Hindlimb muscle (tissue), 1 donor: ENCODE data around the gene CACNG5. TPM values are rescaled to one million over a fixed set of nuclear protein-coding genes. Genes with fewer than 3 reads are reported as not detected.

Source experiments
- DNase-seq: peaks from one replicate; pipeline ENCODE4 v3.0.0-alpha.2; 2013
- polyA plus RNA-seq: library from polyadenylated mRNA; unstranded; fragments of 120-200 nt; gene quantifications from one replicate; pipeline ENCODE4 v1.2.1, GENCODE V29; 2013; ENCODE audit not compliant: insufficient read length

The CACNG5 gene
- polyA plus RNA-seq, 1 donor: not detected

DNA sequence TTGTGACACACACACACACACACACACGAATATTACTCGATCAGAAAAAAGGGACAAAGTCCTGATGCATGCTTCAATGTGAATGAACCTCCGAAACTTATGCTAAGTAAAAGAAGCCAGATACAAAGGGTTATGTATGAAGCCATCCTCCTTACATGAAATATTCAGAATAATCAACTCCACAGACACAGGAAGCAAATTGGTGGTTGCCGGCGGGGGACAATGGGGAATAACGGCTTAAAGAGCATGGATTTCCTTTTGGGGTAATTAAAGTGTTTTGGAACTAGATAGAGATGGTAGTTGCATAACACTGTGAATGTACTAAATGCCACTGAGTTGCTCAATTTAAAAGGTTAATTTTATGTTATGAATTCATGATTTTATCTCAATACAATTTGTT, 8.1 kb upstream of the CACNG5 start:
- no peak for DNase-seq

GRCh38 chr17:66829386-66829864, 5.5 kb upstream of the CACNG5 start:
- DNase-seq: peak; percentile 77

DNA sequence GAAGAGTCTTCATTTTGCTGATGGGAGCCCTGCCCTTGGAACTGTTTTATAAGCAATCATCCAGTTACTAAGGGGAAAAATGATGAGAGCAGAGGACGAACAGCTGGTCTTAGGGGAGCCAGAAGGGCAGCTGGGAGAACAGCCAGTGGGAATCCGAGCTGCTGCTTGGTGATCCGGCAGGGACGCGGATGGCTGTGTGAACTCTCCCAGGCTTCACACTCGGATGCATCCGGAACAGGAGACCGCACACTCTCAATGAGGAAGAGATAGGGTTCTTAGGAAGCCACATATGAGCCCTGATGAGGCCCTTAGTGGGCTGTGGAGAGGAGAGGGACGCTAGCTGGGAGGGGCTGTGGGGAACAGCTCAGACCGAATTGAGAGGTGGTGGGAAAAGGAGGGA, 5.0 kb upstream of the CACNG5 start:
- no peak for DNase-seq

- no peak for DNase-seq
Observed at GRCh38 chr17:66830451-66830850, 4.5 kb upstream of the CACNG5 start.

- DNase-seq: no peak
Observed at GRCh38 chr17:66831383-66832210, 3.3 kb upstream of the CACNG5 start.

- DNase-seq: no peak
Observed at GRCh38 chr17:66833201-66833600, 1.7 kb upstream of the CACNG5 start.

GRCh38 chr17:66834426-66834918, 445 bp upstream of the CACNG5 start:
- DNase-seq: no peak

GRCh38 chr17:66835476-66835875, 559 bp downstream of the CACNG5 start:
- no peak for DNase-seq

DNA sequence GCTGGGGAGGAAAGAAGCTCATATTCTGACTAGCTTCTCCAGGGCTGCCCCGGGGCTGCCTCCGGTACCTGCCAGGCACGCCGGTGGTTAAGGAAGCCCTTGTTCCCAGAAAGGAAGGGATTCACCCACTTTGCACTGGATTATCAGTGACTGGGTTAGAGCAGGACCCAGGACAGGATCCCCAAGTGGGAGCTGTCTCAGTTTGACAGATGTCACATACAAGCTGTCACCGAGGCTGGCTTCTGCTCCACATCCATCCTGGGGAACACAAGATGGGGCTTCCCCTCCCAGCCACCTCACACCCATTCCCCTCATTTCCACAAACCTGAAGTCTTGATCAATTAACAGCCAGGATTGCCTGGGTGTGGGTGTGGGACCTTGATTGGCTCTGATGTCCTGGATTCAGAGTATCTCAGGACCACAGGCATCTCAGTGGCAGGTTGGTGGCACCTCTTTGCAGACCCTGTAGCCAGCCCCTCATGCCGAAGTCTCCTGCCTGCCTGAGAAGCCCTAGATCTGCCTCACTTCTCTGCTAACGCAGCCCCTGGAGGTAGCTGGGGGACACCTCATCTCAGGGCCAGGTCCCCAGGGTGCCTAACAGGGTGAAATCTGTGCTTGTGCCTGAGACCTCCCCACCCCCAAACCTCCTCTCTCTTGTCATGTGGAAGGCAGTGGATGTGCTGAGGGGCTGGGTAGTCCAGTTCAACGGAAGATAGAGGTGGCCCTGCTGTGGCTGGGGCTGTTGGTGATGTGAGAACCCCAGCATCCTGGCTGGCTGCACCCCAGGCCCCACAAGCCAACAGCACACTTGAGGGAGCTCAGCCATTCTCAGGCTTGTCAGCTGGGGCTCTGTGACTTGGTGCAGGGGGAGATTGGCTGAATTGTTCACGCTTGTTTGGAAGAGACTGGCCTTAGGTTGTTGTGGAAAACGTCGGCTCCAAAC, 1.4 kb downstream of the CACNG5 start:
- DNase-seq: no peak

DNA sequence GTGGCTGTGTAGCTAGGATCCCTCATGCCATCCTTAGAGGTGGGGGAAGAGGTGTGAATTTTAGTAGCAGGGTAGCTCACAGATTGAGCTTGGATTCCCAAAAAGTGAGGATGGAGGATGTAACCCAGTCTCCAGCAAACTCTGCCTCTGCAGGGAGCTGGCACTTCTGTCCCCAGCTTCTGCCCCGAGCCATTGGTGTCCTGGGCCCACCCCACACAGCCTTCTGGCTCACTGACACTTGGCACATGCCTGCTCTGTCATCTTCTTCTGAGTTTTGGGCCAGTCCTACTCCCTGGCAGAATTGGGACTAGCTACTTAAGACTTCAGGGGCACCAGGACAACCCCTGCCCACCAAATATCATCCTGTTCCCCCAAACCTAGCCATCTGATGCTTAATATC, 2.3 kb downstream of the CACNG5 start:
- DNase-seq: no peak

DNA sequence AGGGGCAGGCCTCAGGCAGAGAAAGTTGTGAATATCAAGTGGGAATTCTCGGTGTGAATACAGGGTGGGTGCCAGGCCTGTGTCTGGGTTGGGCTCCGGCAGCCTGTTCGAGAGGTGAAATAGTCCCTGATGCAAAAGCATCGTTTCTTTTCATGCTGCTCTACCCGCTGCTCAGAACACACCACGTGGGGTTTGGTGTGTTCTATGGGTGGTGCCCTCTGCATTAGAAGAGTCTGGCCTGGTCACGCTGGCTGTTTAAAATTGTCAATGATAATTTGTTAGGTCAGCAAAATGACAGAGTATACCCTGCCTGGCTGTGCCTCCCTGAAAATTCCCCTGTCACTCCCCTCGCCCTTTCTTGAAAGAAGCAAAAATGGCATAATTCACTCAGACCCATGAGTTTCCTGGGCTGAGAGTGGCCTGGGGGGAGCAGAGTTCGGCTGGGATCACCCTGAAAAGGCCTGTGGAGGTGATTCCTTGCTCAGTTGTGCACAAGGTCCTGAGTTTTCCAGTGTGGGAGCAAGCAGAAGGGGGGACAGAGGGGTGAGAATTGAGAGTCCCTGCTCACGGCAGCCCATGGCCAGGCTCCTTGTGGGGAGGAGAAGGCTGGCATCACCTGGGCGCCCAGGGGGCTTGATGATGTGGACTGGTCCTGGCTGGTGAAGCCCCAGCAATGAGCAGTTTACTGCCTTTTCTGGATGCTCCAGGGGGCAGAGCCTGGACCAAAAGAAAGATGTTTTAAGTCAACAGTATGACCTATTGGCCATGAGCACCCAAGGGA, 3.2 kb downstream of the CACNG5 start:
- DNase-seq: no peak

GRCh38 chr17:66839616-66840015, 4.7 kb downstream of the CACNG5 start:
- DNase-seq: no peak

GRCh38 chr17:66840061-66840460, 5.1 kb downstream of the CACNG5 start:
- no peak for DNase-seq

DNA sequence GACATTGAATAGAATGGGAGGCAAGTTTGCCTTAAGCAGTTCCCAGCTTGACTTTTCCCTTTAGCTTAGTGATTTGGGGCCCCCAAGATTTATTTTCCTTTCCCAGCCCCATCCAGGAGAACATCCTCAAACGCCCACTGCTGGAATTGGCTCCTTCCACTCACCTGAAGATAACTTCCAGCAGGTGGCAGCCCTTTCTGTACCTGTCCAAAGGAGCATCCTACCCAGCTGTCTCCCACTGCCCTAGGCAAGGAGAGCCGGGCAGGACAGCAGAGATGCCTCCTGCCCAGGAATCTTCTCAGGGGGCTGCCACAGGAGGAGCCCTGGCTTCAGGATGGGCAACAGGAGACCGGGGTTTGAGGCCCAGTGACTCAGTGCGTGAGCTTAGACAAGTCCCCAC, 6.4 kb downstream of the CACNG5 start:
- no peak for DNase-seq

GRCh38 chr17:66841744-66842143, 6.8 kb downstream of the CACNG5 start:
- DNase-seq: no peak

GRCh38 chr17:66842505-66842904, 7.6 kb downstream of the CACNG5 start:
- DNase-seq: no peak

- DNase-seq: no peak
Observed at GRCh38 chr17:66842959-66843358, 8.0 kb downstream of the CACNG5 start.

- no peak for DNase-seq
Observed at GRCh38 chr17:66843627-66844026, 8.7 kb downstream of the CACNG5 start.

DNA sequence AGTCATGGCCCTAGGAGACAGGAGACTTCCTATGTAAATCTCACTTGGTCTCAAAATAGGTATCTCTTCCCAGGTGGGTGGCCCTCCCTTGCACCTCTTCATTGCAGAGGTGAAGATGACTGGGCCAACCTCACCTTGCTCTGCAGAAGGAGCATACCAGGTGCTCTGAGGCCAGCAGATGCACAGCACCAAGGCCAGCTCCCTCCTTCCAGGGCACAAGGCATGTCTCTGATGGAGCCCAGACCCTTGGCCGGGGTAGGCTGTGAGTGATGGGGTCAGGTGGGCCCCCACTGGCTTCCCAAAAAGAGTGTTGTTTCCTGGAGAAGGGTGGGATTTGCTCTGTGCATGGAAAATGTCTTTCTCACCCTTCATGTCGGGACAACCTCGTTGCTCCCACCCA, 12.8 kb downstream of the CACNG5 start:
- DNase-seq: no peak

DNA sequence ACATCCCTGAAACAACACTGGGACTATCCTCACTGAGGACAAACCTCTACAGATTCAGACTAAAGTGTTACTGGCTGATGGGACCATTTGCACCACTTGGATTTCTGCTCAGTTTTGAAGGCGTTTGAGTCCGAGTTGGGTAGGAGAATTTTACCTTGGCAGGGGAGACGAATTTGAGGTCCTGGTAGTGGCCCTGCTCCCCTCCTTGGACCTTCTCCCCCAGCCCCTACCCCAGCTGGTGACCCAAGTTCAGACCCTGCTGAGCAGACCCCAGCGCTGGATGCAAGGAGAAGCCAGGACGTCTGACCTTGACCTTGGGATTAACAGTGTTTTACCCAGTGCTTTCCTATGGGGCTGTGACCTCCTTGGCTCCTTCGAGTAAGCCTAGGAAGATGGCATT, 13.6 kb downstream of the CACNG5 start:
- DNase-seq: no peak

DNA sequence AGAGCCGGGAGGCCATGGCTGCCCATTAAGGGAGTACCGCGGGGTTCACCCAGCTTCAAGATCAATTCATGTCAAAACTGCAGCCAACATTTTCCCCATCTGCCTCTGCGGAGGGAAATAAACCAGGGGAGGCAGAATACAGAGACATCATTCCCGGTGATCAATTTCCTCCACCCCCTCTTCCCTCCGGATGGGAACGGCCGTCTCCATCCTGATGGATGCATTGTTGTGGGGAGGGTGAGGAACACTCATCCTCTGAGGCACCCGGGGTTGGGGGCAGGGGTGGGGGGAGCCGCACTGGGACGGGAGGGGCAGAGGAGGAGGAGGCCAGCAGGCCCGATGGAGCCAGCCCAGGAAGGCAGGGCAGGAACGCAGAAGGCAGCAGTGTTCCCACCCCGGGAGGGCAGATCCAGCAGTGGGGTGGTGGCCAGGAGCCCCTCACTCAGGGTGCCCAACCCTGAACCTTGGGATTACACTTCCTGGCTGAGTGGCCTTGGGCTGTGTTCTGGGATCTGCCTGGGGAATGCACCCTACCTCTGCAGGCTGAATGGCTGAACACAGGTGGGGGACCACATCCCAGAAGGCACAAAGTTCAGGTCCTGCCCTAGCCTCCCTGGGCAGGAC, 14.2 kb downstream of the CACNG5 start:
- DNase-seq: no peak
